T-helper 17 cell (primary cell): ENCODE measurements around the gene STK11. TPM values are rescaled to one million over a fixed set of nuclear protein-coding genes. Genes with fewer than 3 reads are reported as not detected.
A peak's percentile ranks its signal among the peaks of the same experiment; 100 is the strongest.

Experiments
- ATAC-seq: fragments of 150-1000 bp; cut with Tn5 transposase; 2 replicates; pipeline ENCODE4 v1.10.0; 2021; ENCODE audit warnings: mild to moderate bottlenecking, moderate library complexity
- DNase-seq, 3 donors: peaks; one replicate each; pipeline versions ENCODE4 v3.0.0 to v3.0.0-alpha.2; 2020 to 2021
- H3K9me3 ChIP-seq: one replicate; pipeline ENCODE4 v1.7.0; 2013; ENCODE audit warnings: low read length, mild to moderate bottlenecking; ENCODE audit not compliant: control insufficient read depth, poor library complexity, severe bottlenecking
- H3K27ac Mint-ChIP-seq: one replicate; pipeline ENCODE4 v1.8.0; 2022; ENCODE audit warnings: mild to moderate bottlenecking, moderate library complexity, mixed read lengths
- H3K27me3 Mint-ChIP-seq: one replicate; pipeline ENCODE4 v1.8.0; 2022; ENCODE audit warnings: mixed read lengths
- H3K36me3 Mint-ChIP-seq: one replicate; pipeline ENCODE4 v1.8.0; 2022; ENCODE audit warnings: low read depth, mixed read lengths
- H3K4me1 Mint-ChIP-seq: one replicate; pipeline ENCODE4 v1.8.0; 2022; ENCODE audit warnings: mild to moderate bottlenecking, mixed read lengths
- H3K4me3 Mint-ChIP-seq: one replicate; pipeline ENCODE4 v1.8.0; 2022; ENCODE audit warnings: mild to moderate bottlenecking, moderate library complexity, mixed read lengths
- total RNA-seq, 4 donors: library from RNA in 2 of 4; stranded (reverse) in 2 of 4; gene quantifications; one replicate each; pipeline ENCODE4 v1.2.3 and lab custom pipeline; 2022 to 2026

Gene STK11
- total RNA-seq, 2 donors from 2014 or later = 70.0 to 70.4 TPM

DNA sequence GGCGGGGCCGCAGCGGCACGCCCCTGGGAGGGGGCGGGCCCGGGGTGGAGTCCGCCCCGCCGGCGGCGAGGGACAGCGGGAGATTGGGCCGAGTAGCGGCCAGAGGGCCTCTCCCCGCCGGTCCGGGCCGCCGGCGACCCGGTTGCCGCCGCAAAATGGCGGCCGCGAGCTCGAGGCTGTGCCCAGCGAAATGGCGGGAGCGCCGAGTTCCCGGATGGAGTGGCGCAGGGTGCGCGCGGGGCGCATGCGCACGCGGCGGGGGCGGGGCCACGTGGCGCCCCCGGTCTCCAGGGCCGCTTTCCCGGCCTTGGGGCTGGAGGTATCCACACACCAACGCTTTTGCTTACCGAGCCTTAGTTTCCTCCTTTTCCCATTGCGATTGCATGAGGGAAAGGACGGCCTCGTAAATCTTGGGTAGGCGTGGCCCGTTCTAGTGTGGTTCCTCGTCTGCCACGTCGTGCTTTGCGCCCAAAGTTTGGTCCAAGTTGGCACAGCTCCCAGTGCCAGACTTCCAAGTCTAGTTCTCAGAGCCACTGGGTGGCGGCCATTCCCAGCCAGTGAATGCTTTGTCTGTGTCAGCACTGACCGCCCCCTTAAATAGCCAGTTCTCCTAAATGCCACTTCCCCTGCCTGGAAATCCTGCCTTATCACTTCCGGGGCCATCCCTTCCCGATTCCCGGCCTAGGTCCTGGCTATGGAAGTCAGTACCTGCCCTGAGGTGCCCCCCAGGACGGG is 64.1 kb downstream of the STK11 start:
- H3K36me3 Mint-ChIP-seq = peaks cover 4% of the 10 kb centered on the region
- peak; percentile 48 for ATAC-seq
- H3K4me1 Mint-ChIP-seq = peaks cover 52% of the 10 kb centered on the region
- peak; percentile 78 to 86 (median 82) for DNase-seq
- H3K27ac Mint-ChIP-seq = peak overlapping the region; percentile 98
- no peaks in the 10 kb centered on the region for H3K27me3 Mint-ChIP-seq
- no peaks in the 10 kb centered on the region for H3K9me3 ChIP-seq
- peak overlapping the region; percentile 97 for H3K4me3 Mint-ChIP-seq

DNA sequence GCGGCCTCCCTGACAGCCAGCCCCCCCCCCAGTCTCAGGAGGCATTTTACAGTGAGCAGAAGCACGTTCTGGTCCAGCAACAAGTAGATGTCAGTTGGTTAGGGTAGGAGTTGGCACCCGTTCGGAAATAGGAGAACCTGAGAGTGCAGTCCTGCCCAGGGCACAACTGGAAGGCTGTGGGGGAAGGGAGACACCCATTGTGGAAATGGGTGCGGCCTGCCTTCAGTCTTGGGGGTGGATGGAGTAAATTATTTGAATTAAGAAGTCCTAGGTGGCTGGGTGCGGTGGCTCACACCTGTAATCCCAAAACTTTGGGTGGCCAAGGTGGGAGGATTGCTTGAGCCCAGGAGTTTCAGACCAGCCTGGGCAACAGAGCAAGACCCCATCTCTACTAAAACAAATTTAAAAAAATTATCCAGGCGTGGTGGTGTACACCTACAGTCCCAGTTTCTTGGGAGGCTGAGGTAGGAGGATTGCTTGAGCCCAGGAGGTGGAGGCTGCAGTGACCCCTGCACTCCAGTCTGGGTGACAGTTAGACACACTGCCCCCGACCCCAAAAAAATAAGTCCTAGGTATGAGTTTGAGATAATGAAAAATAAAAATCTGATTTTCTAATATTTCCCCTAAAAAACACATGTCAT is 64.8 kb downstream of the STK11 start:
- DNase-seq (no peak), ATAC-seq (no peak)
- no peaks in the 10 kb centered on the region for H3K27me3 Mint-ChIP-seq
- H3K9me3 ChIP-seq = no peaks in the 10 kb centered on the region
- H3K4me3 Mint-ChIP-seq = peak overlapping the region; percentile 97
- H3K36me3 Mint-ChIP-seq = peaks cover 4% of the 10 kb centered on the region
- H3K4me1 Mint-ChIP-seq = peaks cover 48% of the 10 kb centered on the region
- H3K27ac Mint-ChIP-seq = peak overlapping the region; percentile 98

GRCh38 chr19:1270854-1271527 is 65.4 kb downstream of the STK11 start:
- Mint-ChIP-seq H3K4me1 (peaks cover 47% of the 10 kb centered on the region), H3K27ac (peak overlapping the region; percentile 98), H3K4me3 (peak overlapping the region; percentile 97), H3K36me3 (peaks cover 4% of the 10 kb centered on the region), H3K27me3 (no peaks in the 10 kb centered on the region)
- DNase-seq = no peak
- ATAC-seq = no peak
- no peaks in the 10 kb centered on the region for H3K9me3 ChIP-seq

DNA sequence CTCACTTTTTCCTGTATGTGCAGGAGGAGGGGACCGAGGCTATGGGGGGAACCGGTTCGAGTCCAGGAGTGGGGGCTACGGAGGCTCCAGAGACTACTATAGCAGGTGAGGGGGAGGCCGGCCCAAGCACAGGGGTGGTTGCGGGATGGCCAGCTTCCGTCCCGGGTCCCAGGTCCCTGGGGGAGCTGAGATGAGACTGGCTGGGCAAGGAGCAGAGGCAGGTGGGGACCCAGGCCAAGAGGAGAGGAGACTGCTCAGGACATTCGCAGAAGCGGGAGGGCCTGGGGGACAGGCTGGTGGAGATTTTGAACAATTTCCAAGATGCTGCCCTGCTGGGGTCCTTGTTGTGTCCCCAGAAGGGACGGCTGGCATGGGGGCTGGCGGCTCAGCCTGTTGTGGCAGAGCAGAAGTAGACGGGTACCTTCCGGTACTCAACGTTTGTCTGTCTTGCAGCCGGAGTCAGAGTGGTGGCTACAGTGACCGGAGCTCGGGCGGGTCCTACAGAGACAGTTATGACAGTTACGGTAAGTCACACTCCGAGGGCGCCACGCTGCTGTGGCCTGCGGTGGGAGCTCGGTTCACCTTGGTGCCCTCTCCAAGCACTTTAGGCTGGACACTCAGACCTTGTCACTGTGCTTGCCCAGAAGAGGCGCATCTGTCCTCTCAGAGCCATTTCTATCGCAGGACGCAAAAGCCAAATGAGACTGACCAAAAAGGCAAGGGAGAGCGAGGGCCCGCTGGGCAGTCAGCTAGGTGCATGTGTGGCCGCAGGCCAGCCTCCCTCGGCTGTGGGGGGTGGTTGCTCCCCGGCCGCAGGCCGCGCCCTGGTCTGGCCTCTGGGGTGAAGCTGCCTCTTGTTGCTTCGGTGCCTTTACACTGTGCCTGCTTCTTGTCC is 66.2 kb downstream of the STK11 start:
- Mint-ChIP-seq H3K27me3 (no peaks in the 10 kb centered on the region), H3K4me1 (peaks cover 51% of the 10 kb centered on the region), H3K27ac (peak overlapping the region; percentile 98), H3K4me3 (peak overlapping the region; percentile 97), H3K36me3 (peaks cover 4% of the 10 kb centered on the region)
- H3K9me3 ChIP-seq = no peaks in the 10 kb centered on the region
- ATAC-seq = no peak
- DNase-seq = no peak

GRCh38 chr19:1272423-1273262 is 67.1 kb downstream of the STK11 start:
- no peaks in the 10 kb centered on the region for H3K9me3 ChIP-seq
- Mint-ChIP-seq H3K27ac (peak overlapping the region; percentile 98), H3K36me3 (peaks cover 4% of the 10 kb centered on the region), H3K27me3 (no peaks in the 10 kb centered on the region), H3K4me3 (peak overlapping the region; percentile 97), H3K4me1 (peaks cover 49% of the 10 kb centered on the region)
- no peak for DNase-seq
- ATAC-seq = no peak

DNA sequence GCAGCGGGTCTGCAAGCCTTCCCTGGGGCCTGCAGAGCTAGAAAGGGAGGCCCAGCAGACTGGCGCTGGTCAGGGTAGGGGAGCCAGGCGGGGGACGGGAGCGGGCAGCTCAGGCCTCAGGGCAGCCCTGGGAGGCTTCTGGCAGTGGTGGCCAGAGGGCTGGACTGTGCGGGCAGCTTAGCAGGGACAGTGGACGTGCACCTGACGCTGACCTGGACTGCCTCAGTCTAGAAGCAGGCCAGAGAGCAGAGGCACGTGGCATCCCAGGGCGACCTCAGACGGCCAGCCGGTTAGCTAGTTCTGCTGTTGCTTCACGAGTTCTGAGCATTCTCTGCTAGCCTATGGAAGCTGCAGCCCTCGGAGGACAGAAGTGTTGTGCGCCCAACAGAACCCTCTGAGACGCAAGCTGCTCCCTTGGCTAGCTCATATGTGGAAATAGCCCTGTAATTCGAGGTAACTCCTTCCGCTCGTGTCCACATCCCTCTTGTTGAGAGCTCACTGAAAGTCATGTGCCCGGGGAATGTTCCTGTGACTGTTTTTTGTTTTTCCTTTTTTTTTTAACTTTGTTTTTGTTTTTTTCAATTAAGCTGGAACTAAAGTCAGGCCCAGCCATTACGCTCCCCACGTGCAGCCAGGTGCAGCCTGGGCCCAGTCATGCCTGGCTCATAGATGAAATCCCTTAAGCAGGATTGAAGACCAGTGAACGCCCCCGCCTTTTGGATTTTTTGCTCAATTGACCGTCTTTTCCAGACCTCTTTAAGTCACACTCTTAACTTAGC is 67.9 kb downstream of the STK11 start:
- Mint-ChIP-seq H3K27me3 (no peaks in the 10 kb centered on the region), H3K36me3 (peaks cover 4% of the 10 kb centered on the region)

GRCh38 chr19:1274081-1274851 is 68.7 kb downstream of the STK11 start:
- H3K27me3 Mint-ChIP-seq = no peaks in the 10 kb centered on the region
- ATAC-seq (no peak), DNase-seq (no peak)
- peak overlapping the region; percentile 98 for H3K27ac Mint-ChIP-seq
- H3K4me1 Mint-ChIP-seq = peaks cover 44% of the 10 kb centered on the region
- H3K4me3 Mint-ChIP-seq = peak overlapping the region; percentile 69
- H3K36me3 Mint-ChIP-seq = peaks cover 4% of the 10 kb centered on the region
- H3K9me3 ChIP-seq = no peaks in the 10 kb centered on the region

More for the DNA sequence above, 67.9 kb downstream of the STK11 start:
- Mint-ChIP-seq H3K4me1 (peaks cover 48% of the 10 kb centered on the region), H3K4me3 (peak overlapping the region; percentile 69), H3K27ac (peak overlapping the region; percentile 98)
- DNase-seq (no peak), ATAC-seq (no peak)
- no peaks in the 10 kb centered on the region for H3K9me3 ChIP-seq

DNA sequence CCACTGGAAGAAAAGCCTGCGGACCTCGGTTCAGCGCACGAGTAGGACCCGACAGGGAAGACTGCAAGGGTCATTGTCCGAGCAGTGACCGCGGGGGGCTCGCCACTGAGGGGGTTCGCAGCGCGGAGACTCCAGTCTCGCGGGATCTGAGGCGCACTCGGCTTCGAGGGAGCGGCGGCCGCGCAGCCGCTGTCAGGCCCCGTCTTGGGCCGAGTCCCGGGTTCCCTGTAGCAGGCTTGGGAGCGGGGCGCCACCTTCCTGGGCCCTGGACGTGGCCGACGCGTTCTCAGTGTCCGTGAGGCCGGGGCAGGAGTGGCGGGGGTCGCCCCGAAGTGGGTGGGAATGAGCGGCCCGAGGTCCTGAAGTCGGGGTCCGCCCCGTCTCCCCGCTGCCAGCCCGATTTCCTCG is 69.3 kb downstream of the STK11 start:
- H3K27me3 Mint-ChIP-seq = no peaks in the 10 kb centered on the region
- peak overlapping the region; percentile 74 for H3K4me3 Mint-ChIP-seq
- DNase-seq (no peak), ATAC-seq (no peak)
- H3K36me3 Mint-ChIP-seq = peaks cover 4% of the 10 kb centered on the region
- no peaks in the 10 kb centered on the region for H3K9me3 ChIP-seq
- peak overlapping the region; percentile 98 for H3K27ac Mint-ChIP-seq
- H3K4me1 Mint-ChIP-seq = peaks cover 44% of the 10 kb centered on the region

GRCh38 chr19:1275260-1275975 is 69.8 kb downstream of the STK11 start, which contains the start of gene FAM174C:
Gene FAM174C (plus strand): TSS chr19:1275530. CDS start chr19:1275550, 20 bp downstream.
- H3K27me3 Mint-ChIP-seq = no peaks in the 10 kb centered on the region
- peak within 1 kb of the TSS; percentile 92 for H3K4me3 Mint-ChIP-seq
- peak within 1 kb of the TSS; percentile 98 for H3K27ac Mint-ChIP-seq
- ATAC-seq (peak; percentile 83), DNase-seq (peak; percentile 86 to 98 (median 94))
- peaks cover 42% of the 10 kb centered on the region for H3K4me1 Mint-ChIP-seq
- peaks cover 4% of the 10 kb centered on the region for H3K36me3 Mint-ChIP-seq
- H3K9me3 ChIP-seq = no peaks in the 10 kb centered on the region

DNA sequence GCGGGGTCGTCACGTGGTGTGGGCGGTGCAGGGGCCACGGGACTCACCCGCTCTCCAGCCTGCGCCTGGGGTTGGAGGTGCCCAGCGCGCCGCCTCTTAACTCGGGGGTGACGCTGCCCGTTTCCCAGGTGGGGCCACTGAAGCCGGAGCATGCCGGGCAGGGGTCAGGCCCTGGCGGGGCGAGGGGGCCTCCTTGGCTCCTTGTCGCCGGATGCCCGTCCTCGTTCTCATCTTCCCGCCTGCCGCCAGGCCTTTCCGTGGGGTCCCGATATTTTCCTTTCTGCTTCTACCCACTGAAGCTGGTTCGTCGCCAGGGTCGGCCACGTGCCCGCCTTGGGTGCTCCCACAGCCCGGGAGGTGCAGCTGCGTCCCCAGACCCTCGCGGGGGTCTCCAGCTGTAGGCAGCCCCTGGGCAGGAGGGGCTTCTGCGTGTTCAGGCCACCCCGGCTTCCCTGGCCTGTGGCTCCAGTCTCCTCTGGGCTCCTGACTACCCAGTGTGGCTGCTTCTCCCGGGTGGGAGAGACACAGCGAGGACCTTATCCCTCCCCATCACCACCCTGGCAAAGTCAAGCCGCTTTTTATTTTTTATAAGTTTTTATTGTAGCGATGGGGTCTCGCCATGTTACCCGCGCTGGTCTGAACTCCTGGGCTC is 70.5 kb downstream of the STK11 start:
- Mint-ChIP-seq H3K36me3 (peaks cover 3% of the 10 kb centered on the region), H3K4me3 (peak overlapping the region; percentile 92), H3K4me1 (peaks cover 38% of the 10 kb centered on the region), H3K27me3 (no peaks in the 10 kb centered on the region), H3K27ac (peak overlapping the region; percentile 98)
- ATAC-seq (no peak), DNase-seq (no peak)
- no peaks in the 10 kb centered on the region for H3K9me3 ChIP-seq
